PC-3 (cell line): ENCODE data around the gene ANKRD29.

Source experiments
- EZH2 ChIP-seq: fragments of 300-600 bp; sonication (generic); IDR thresholded peaks from one replicate; pipeline ENCODE4 v1.6.1; 2017; ENCODE audit warnings: antibody characterized with exemption, mild to moderate bottlenecking, low read length; ENCODE audit not compliant: unreplicated experiment
- EZH2phosphoT487 ChIP-seq: fragments of 300-600 bp; sonication (generic); IDR thresholded peaks from 2 replicates; pipeline ENCODE4 v1.6.1; 2018; ENCODE audit warnings: mild to moderate bottlenecking, antibody characterized with exemption, low read length, borderline replicate concordance
- TF ChIP-seq, protein P1 (sequence below): fragments of 300-600 bp; sonication (generic); conservative IDR thresholded peaks from 2 replicates; pipeline ENCODE4 v1.5.1; 2017; ENCODE audit warnings: antibody characterized with exemption, low read depth, mild to moderate bottlenecking, low read length

GRCh38 chr18:23585897-23586248, 76.8 kb downstream of the ANKRD29 start:
- TF ChIP-seq, protein P1, sequence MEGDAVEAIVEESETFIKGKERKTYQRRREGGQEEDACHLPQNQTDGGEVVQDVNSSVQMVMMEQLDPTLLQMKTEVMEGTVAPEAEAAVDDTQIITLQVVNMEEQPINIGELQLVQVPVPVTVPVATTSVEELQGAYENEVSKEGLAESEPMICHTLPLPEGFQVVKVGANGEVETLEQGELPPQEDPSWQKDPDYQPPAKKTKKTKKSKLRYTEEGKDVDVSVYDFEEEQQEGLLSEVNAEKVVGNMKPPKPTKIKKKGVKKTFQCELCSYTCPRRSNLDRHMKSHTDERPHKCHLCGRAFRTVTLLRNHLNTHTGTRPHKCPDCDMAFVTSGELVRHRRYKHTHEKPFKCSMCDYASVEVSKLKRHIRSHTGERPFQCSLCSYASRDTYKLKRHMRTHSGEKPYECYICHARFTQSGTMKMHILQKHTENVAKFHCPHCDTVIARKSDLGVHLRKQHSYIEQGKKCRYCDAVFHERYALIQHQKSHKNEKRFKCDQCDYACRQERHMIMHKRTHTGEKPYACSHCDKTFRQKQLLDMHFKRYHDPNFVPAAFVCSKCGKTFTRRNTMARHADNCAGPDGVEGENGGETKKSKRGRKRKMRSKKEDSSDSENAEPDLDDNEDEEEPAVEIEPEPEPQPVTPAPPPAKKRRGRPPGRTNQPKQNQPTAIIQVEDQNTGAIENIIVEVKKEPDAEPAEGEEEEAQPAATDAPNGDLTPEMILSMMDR = no peak
- TF ChIP-seq EZH2 = no peak
- no peak for TF ChIP-seq EZH2phosphoT487
